ENCODE data around the gene DALRD3.
A peak's percentile ranks its signal among the peaks of the same experiment; 100 is the strongest.

Gene DALRD3

DNA sequence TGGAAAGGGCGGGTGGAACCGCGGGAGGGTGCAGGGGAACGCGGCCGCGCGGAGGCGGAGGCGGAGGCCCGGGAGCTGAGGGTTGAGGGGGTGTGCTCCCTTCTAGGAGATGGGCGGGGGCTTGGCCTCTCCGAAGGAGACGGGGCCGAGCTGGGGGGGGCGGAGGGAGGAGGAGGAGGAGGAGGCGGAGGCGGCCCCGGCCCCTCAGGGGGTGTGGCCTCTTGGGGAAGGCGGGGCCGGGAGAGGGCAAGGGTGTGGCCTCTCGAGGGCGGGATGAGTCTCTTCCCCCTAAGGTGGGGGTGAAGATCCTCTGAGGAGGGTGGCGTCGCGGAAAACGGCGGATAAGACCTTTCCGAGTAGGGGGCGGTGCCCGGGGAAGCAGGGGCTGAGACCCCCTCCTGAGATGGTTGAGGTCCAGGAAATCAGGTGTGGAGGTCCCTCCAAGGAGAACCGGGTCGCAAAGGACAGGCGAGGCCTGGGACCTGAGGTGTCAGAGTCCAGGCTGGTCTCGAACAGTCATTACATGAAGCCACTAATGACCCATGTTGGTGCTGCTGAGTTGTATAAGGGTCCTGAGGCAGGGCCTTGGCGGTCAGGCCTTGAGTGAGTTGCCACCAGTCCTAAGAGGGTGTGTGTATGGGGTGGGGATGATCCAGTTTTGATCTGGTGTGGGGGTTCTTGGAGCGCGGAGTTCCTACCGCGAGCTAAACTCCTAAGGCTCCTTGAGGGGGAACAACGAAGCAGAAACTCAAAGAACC lies 10.4 kb downstream of the DALRD3 start:
- H3K4me1 Mint-ChIP-seq, result peaks cover 26% of the 10 kb centered on the region
- H3K27me3 Mint-ChIP-seq, result no peaks in the 10 kb centered on the region
- H3K36me3 Mint-ChIP-seq (ENCODE audit: insufficient read depth), result peaks cover 19% of the 10 kb centered on the region
- peak overlapping the region; percentile 99 for H3K4me3 Mint-ChIP-seq
- DNase-seq (ENCODE audit: low spot score in 2 of 2), result peak; percentile 68 to 69
- no peaks in the 10 kb centered on the region for H3K9me3 Mint-ChIP-seq
- ATAC-seq (replicated peaks; ENCODE audit: extremely low read depth, poor library complexity, severe bottlenecking), result peak; percentile 47
- peak overlapping the region; percentile 97 for H3K27ac Mint-ChIP-seq (ENCODE audit: low read depth)

DNA sequence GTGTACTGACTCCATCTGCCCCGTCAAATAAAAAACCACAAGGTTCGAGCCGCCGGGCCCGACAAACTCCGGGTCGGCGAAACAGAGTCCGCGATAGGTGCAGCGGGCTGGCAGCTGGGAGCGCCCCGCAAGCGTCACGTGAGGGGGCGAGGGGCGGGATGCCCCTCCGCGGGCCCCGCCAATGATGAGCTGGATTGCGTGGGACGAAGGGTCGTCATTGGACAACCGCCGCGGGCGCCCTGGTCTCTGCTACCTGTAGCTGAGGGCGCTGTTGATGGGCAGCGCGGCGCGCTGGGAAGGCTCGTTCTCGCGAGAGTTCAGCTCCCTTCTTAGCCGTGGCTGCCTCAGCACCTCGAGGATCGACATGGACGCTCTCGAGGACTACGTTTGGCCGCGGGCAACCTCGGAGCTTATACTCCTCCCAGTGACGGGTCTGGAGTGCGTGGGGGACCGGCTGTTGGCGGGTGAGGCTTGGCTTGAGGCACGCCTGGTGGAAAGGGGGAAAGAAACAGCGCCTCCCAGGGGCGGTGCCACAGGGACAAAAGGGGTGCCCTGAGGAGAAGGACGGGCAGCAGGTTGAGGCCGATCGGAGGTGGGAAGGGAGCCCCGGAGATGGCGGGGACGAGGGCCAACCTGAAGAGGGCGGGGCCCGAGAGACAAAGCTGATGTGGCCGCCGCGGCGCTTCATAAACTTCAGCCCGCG lies 11.2 kb downstream of the DALRD3 start, which contains the start of gene WDR6:
Gene WDR6, plus strand, starts transcription at position 324 of the 703 bp plus-strand sequence. Its CDS starts 41 bp downstream, at position 365.
- ATAC-seq (replicated peaks; ENCODE audit: extremely low read depth, poor library complexity, severe bottlenecking) (peak; percentile 96), DNase-seq (ENCODE audit: low spot score in 2 of 2) (peak; percentile 86 to 95)
- Mint-ChIP-seq H3K27me3 (no peaks in the 10 kb centered on the region), H3K4me1 (peaks cover 26% of the 10 kb centered on the region), H3K27ac (ENCODE audit: low read depth) (peak within 1 kb of the TSS; percentile 97), H3K4me3 (peak within 1 kb of the TSS; percentile 99), H3K9me3 (no peaks in the 10 kb centered on the region), H3K36me3 (ENCODE audit: insufficient read depth) (peaks cover 19% of the 10 kb centered on the region)

DNA sequence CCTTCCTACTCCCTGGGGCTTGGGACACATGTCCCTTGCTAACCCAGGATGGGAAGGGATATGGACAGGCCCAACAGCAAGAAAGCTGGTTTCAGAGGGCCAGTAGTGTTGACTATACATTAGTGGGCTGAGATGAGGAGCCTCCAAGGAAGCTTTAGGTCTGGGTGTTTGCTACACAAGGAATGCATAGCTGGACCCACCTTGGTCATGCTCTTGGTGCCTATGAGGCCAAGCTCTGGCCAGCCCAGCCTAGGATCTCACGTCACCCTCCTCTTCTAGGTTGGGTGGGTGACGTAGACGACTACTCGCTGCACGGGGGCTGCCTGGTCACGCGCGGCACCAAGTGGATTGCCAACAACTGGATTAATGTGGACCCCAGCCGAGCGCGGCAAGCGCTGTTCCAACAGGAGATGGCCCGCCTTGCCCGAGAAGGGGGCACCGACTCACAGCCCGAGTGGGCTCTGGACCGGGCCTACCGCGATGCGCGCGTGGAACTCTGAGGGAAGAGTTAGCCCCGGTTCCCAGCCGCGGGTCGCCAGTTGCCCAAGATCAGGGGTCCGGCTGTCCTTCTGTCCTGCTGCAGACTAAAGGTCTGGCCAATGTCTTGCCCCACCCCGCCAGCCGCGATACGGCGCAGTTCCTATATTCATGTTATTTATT lies 11.8 kb downstream of the DALRD3 start:
- DNase-seq (ENCODE audit: low spot score in 2 of 2) (peak in 1 of 2 donors; percentile 29), ATAC-seq (replicated peaks; ENCODE audit: extremely low read depth, poor library complexity, severe bottlenecking) (no peak)
- H3K36me3 Mint-ChIP-seq (ENCODE audit: insufficient read depth), result peaks cover 15% of the 10 kb centered on the region
- H3K27ac Mint-ChIP-seq (ENCODE audit: low read depth), result peak overlapping the region; percentile 97
- no peaks in the 10 kb centered on the region for H3K27me3 Mint-ChIP-seq
- peak overlapping the region; percentile 99 for H3K4me3 Mint-ChIP-seq
- H3K4me1 Mint-ChIP-seq, result peaks cover 26% of the 10 kb centered on the region
- no peaks in the 10 kb centered on the region for H3K9me3 Mint-ChIP-seq

DNA sequence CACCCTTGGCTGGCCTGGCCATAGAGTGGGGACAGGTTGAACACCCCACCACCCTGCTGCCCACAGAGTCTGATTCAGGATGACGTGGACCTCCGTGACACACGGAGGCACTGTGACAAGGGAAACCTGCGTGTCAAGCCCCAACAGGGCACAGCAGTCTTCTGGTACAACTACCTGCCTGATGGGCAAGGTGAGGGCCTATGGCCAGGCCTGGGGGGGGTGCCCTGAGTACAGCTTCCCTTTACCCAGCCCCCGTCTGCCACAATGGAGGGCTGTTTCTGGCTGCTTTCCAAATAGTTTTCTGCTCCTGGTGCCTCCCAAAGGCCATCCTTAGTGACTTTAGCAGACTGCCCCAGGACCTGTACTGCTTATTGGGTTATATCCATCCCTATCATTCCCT lies 12.4 kb downstream of the DALRD3 start:
- peaks cover 14% of the 10 kb centered on the region for H3K36me3 Mint-ChIP-seq (ENCODE audit: insufficient read depth)
- H3K9me3 Mint-ChIP-seq, result no peaks in the 10 kb centered on the region
- H3K4me3 Mint-ChIP-seq, result peak overlapping the region; percentile 99
- H3K4me1 Mint-ChIP-seq, result peaks cover 26% of the 10 kb centered on the region
- no peak for ATAC-seq (replicated peaks; ENCODE audit: extremely low read depth, poor library complexity, severe bottlenecking)
- H3K27ac Mint-ChIP-seq (ENCODE audit: low read depth), result no peak overlapping the region
- no peak for DNase-seq (ENCODE audit: low spot score in 2 of 2)
- no peaks in the 10 kb centered on the region for H3K27me3 Mint-ChIP-seq

DNA sequence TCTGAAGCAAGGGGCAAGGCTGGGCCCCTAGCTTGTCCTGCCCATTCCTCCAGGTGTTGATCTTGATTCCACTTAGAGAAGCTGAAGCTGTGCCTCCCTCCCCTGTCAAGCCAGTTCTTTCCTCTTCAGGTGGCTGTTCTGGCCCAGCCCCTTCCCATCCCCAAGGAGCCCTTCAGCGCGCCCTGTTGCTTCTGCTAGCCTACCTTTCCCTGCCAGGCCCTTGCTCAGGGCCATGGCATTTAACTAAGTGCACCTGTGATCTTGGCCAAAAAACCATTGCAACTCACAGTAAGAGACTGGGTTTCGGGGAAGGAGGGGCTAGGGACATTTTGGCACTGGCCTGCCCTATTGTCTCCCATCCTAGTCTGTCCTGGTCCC lies 13.1 kb downstream of the DALRD3 start:
- Mint-ChIP-seq H3K27ac (ENCODE audit: low read depth) (no peak overlapping the region), H3K36me3 (ENCODE audit: insufficient read depth) (peaks cover 13% of the 10 kb centered on the region), H3K4me1 (peaks cover 26% of the 10 kb centered on the region), H3K4me3 (no peak overlapping the region), H3K9me3 (no peaks in the 10 kb centered on the region), H3K27me3 (no peaks in the 10 kb centered on the region)
- no peak for ATAC-seq (replicated peaks; ENCODE audit: extremely low read depth, poor library complexity, severe bottlenecking)
- no peak for DNase-seq (ENCODE audit: low spot score in 2 of 2)

DNA sequence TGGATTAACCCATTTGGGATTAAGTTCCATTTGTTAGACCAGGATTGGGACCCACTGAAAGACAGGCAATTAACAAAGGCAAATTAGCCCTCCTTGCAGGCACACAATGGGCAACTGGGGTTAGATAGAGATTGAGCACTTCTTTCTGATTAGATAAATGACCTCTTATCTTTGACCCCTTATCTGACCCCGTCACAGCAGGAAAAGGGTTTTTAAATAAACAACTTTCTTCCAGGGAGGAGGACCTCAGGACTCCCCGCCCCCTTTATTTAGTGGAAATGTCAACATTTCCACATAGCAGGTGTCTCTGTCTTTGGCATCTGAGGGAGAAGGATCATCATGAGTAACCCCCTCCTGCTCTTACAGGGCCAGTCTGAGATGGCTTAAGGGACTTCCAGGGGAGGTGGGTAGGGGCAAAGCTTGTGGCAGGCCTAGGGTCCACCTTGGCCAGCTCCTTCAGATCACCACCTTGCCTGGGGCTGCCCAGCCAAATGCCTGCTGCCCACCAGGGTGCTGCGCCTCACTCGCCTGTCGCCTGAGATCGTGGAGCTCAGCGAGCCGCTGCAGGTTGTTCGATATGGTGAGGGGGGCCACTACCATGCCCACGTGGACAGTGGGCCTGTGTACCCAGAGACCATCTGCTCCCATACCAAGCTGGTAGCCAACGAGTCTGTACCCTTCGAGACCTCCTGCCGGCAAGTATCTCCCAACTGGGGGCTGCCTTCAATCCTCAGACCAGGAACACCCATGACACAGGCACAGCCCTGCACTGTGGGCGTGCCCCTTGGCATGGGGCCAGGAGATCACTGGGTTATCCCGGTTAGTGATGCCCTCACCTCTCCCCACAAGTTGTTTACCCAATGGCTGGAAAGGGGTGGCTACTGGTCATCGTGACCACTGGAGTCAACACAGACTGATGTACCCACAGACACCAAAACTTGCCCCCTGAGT lies 13.8 kb downstream of the DALRD3 start:
- DNase-seq (ENCODE audit: low spot score in 2 of 2), result no peak
- Mint-ChIP-seq H3K27ac (ENCODE audit: low read depth) (no peak overlapping the region), H3K27me3 (no peaks in the 10 kb centered on the region), H3K4me3 (no peak overlapping the region), H3K36me3 (ENCODE audit: insufficient read depth) (peaks cover 13% of the 10 kb centered on the region), H3K9me3 (no peaks in the 10 kb centered on the region), H3K4me1 (peaks cover 30% of the 10 kb centered on the region)
- no peak for ATAC-seq (replicated peaks; ENCODE audit: extremely low read depth, poor library complexity, severe bottlenecking)

DNA sequence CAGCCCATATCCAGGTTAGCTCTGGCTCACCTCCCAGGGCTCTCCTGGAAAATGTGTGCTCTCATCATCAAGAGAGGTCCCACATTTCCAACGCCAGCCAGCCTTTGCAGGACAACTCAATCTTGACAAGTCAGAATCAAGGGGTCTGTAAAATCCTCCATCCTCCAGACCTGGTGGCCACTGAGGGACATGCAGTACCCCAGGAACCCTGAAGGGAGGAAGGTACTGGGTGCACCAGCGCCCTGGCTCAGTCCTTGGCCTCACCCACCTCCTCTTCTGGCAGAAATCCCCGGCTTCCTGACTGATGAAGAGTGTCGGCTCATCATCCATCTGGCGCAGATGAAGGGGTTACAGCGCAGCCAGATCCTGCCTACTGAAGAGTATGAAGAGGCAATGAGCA lies 17.2 kb downstream of the DALRD3 start:
- no peak for ATAC-seq (replicated peaks; ENCODE audit: extremely low read depth, poor library complexity, severe bottlenecking)
- H3K36me3 Mint-ChIP-seq (ENCODE audit: insufficient read depth), result peaks cover 6% of the 10 kb centered on the region
- no peak overlapping the region for H3K27ac Mint-ChIP-seq (ENCODE audit: low read depth)
- H3K4me1 Mint-ChIP-seq, result peaks cover 6% of the 10 kb centered on the region
- no peak overlapping the region for H3K4me3 Mint-ChIP-seq
- H3K9me3 Mint-ChIP-seq, result no peaks in the 10 kb centered on the region
- DNase-seq (ENCODE audit: low spot score in 2 of 2), result no peak
- H3K27me3 Mint-ChIP-seq, result no peaks in the 10 kb centered on the region

DNA sequence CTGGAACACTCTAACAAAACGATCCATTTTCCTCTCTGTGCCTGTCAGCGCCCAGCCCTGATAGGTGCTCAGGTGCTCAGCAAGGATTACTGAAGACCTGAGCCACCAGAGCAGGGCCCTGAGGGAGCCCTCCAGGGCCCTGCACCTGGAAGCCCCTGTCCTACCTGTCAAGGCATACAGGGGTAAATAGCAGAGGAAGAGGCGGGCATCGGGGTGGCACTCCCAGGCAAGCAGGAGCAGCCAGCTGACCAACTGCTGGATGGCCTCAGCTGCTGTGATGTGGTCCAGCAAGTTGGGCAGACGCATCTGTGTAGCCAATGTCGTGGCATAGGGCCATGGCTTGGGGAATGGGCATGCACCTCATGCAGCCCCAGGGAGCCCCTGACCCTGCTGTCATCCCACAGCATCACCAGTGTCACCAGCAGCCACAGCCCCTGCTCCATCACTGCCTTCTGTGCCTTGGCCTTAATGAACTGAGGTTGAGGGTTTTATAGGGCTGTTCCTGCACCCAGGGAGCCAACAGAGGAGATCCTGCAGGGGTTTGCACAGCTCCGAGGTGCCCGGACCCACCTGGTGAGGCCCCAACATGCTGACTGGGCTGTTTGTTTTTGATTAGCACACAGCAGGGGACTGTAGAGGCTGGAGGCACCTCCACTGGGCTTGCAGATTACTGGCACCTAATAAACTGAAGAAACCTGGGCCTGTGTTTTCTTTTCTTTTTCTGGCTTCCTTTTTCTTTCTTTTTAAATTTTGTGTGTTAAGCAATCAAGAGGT lies 19.1 kb downstream of the DALRD3 start:
- peaks cover 6% of the 10 kb centered on the region for H3K36me3 Mint-ChIP-seq (ENCODE audit: insufficient read depth)
- peaks cover 14% of the 10 kb centered on the region for H3K4me1 Mint-ChIP-seq
- H3K27me3 Mint-ChIP-seq, result no peaks in the 10 kb centered on the region
- ATAC-seq (replicated peaks; ENCODE audit: extremely low read depth, poor library complexity, severe bottlenecking), result no peak
- no peak for DNase-seq (ENCODE audit: low spot score in 2 of 2)
- peak overlapping the region; percentile 78 for H3K27ac Mint-ChIP-seq (ENCODE audit: low read depth)
- no peak overlapping the region for H3K4me3 Mint-ChIP-seq
- H3K9me3 Mint-ChIP-seq, result no peaks in the 10 kb centered on the region

DNA sequence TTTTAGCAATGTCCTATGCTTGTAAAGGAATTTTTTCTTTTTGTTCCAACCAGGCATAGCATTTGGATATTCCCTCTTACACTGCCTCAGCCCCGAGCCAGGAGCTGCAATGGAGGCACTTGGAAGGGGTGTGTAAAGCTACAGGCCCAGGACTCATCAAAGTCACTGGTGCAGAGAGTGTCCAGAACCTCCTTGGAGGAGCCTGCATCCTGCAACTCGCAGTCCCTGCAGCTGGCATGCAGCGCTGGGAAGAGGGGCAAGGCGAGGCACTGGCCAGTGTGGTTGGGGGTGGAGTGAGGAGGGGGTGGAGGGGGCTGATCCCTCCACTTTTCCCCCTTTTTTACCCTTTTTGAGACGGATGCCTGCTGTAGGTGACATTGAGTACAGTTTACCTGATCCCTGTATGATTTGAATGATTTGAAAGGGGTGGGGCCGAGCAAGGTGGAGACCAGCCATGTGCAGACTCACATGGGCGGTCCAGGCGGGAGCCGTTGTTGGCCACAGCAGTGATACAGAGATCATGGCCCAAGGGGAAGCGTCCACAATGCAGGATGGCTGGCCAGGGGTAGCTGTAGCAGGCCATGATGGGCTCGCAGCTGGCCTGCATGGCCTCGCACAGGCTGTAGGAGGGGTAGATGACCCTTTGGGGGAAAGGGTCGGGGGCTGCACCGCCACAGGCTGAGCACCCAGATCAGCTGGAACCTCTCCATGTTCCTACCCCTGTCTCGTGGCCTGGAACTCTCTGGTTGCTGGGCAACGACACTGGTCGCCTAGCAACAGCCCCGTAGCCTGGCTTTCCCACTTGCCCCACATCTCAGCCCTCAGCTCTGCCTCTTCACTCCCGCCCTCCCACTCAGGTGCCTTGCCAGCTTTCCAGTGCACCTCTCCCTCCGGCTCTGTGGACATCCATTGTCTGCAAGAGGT lies 20.4 kb downstream of the DALRD3 start:
- Mint-ChIP-seq H3K9me3 (no peaks in the 10 kb centered on the region), H3K27ac (ENCODE audit: low read depth) (no peak overlapping the region), H3K4me3 (no peak overlapping the region), H3K4me1 (peaks cover 19% of the 10 kb centered on the region), H3K36me3 (ENCODE audit: insufficient read depth) (peaks cover 6% of the 10 kb centered on the region), H3K27me3 (no peaks in the 10 kb centered on the region)
- ATAC-seq (replicated peaks; ENCODE audit: extremely low read depth, poor library complexity, severe bottlenecking) (no peak), DNase-seq (ENCODE audit: low spot score in 2 of 2) (no peak)

DNA sequence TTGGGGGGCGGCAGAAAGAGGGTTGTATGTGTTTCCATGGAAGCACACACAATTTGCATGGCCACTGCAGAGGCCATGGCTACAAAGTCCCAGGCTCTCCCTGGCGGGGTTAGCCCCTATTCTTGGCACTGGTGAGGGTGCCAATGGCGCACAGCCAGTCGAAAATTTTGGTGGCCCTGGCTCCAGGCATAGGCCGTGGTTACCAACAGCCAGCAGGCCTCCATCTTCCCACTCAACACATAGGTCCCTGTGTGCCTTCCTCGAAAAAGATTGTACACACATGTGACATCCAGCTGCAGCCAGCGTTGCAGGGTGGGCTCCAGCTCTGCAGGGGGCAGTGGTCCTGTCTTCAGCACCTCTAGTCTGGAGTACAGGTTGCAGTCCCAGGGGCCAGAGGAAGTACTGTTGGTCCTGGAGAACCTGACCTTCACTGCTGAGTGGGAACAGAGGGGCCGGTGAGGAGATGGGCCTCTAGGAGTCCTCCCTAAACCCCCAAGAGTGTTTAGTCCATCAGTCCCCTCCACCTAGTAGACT lies 21.2 kb downstream of the DALRD3 start:
- H3K36me3 Mint-ChIP-seq (ENCODE audit: insufficient read depth), result peaks cover 10% of the 10 kb centered on the region
- H3K27ac Mint-ChIP-seq (ENCODE audit: low read depth), result peak overlapping the region; percentile 8
- no peak for DNase-seq (ENCODE audit: low spot score in 2 of 2)
- H3K4me3 Mint-ChIP-seq, result no peak overlapping the region
- peaks cover 19% of the 10 kb centered on the region for H3K4me1 Mint-ChIP-seq
- no peaks in the 10 kb centered on the region for H3K9me3 Mint-ChIP-seq
- H3K27me3 Mint-ChIP-seq, result no peaks in the 10 kb centered on the region
- ATAC-seq (replicated peaks; ENCODE audit: extremely low read depth, poor library complexity, severe bottlenecking), result no peak

Data from central memory CD8-positive, alpha-beta T cell (primary cell).